ENCODE measurements around the gene S100A14. TPM values are rescaled to one million over a fixed set of nuclear protein-coding genes. Genes with fewer than 3 reads are reported as not detected.

Gene S100A14
- total RNA-seq, 6 experiments from 2014 or later: 0.54 TPM; not detected in 5

DNA sequence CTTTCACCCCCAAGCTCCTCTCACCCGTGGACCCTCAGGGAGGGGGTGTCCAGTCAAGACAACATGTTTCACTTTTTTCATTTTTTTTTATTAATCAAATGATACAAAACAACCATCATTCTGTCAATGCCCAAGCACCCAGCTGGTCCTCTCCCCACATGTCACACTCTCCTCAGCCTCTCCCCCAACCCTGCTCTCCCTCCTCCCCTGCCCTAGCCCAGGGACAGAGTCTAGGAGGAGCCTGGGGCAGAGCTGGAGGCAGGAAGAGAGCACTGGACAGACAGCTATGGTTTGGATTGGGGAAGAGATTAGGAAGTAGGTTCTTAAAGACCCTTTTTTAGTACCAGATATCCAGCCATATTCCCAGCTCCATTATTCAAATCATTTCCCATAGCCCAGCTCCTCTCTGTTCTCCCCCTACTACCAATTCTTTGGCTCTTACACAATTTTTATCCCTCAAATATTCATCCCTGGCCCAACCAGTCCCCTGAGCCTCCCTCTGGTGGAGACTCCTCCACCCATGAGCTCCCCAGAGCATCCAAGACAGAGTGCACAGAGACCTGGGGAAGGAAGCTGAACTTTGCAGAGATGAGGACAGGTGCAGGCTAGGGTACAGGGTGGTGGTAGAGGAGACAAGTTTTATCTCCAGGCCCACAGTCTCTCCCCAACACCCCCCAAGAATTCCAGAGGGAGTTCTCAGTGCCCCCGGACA, 1.8 kb downstream of the S100A14 start:
- Mint-ChIP-seq H3K4me3 (no peak overlapping the region), H3K36me3 (ENCODE audit: low read depth) (peaks cover 23% of the 10 kb centered on the region), H3K27ac (peak overlapping the region; percentile 42), H3K9me3 (no peaks in the 10 kb centered on the region), H3K4me1 (ENCODE audit: low read depth) (peaks cover 69% of the 10 kb centered on the region), H3K27me3 (ENCODE audit: insufficient read depth) (peaks cover 2% of the 10 kb centered on the region)
- TF ChIP-seq, protein P1, sequence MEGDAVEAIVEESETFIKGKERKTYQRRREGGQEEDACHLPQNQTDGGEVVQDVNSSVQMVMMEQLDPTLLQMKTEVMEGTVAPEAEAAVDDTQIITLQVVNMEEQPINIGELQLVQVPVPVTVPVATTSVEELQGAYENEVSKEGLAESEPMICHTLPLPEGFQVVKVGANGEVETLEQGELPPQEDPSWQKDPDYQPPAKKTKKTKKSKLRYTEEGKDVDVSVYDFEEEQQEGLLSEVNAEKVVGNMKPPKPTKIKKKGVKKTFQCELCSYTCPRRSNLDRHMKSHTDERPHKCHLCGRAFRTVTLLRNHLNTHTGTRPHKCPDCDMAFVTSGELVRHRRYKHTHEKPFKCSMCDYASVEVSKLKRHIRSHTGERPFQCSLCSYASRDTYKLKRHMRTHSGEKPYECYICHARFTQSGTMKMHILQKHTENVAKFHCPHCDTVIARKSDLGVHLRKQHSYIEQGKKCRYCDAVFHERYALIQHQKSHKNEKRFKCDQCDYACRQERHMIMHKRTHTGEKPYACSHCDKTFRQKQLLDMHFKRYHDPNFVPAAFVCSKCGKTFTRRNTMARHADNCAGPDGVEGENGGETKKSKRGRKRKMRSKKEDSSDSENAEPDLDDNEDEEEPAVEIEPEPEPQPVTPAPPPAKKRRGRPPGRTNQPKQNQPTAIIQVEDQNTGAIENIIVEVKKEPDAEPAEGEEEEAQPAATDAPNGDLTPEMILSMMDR (IDR thresholded peaks at IDR 0.05): peak; percentile 41; the same call in 1 of the 2 replicates
- no peak for DNase-seq

DNA sequence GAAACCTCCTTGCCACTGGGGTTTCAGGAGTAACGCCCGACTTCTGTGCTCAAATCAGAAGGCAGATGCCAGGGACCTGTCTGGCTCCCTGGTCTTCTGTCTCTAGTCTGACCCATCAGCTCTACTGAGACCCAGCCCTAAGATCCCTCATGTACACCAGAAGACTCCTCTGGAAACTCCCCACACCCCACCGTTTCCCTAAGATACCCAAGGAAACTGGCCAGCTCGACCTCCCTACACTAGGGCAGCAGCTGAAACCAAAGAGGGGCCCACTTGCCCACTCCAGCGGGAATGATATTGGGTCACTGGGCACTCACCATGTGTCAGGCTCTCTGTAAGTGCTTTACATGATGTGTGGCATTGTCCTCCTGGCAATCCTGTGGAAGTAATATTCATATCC, 2.7 kb downstream of the S100A14 start:
- Mint-ChIP-seq H3K9me3 (no peaks in the 10 kb centered on the region), H3K36me3 (ENCODE audit: low read depth) (peaks cover 23% of the 10 kb centered on the region), H3K27me3 (ENCODE audit: insufficient read depth) (peaks cover 4% of the 10 kb centered on the region), H3K4me1 (ENCODE audit: low read depth) (peaks cover 75% of the 10 kb centered on the region), H3K27ac (peak overlapping the region; percentile 96), H3K4me3 (peak overlapping the region; percentile 96)
- no peak for DNase-seq
- TF ChIP-seq, protein P1 (IDR thresholded peaks at IDR 0.05): no peak

DNA sequence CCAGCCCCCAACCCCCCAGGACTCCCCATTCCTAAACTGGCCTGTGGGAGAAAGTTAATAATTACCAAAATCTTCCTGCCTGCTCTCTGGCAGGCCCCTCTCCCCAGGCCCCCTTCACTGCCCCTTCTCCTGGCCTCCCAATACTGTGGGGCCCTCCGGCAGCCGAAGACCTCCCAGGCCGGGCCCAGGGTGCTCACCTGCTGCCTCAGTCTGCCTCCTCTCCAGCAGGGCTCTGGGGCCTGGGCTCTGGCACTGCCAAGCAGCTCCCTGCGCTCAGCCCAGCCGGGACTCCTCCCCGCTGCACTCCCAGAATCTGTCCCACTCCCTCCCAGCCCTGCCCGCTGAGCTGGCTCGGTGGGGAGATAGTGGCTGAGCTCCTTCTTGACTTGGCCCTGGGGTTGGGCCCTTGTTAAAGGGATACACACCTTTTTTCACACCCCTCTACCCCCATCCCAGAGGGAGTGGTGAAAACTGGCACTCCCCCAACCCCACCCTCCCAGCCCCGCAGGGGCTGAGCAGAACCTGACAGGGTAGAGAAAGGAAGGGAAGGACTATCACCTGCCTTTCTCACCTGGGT, 3.3 kb downstream of the S100A14 start, which contains the start of gene S100A16:
TSS of gene S100A16 (minus strand) at position 383 of the 577 bp plus-strand sequence. CDS start 4,986 bp downstream, outside the sequence.
- Mint-ChIP-seq H3K4me3 (peak within 1 kb of the TSS; percentile 96), H3K36me3 (ENCODE audit: low read depth) (peaks cover 23% of the 10 kb centered on the region), H3K27me3 (ENCODE audit: insufficient read depth) (peaks cover 4% of the 10 kb centered on the region), H3K27ac (peak within 1 kb of the TSS; percentile 96), H3K9me3 (no peaks in the 10 kb centered on the region), H3K4me1 (ENCODE audit: low read depth) (peaks cover 75% of the 10 kb centered on the region)
- peak; percentile 62 for DNase-seq
- TF ChIP-seq, protein P1 (IDR thresholded peaks at IDR 0.05): no peak

DNA sequence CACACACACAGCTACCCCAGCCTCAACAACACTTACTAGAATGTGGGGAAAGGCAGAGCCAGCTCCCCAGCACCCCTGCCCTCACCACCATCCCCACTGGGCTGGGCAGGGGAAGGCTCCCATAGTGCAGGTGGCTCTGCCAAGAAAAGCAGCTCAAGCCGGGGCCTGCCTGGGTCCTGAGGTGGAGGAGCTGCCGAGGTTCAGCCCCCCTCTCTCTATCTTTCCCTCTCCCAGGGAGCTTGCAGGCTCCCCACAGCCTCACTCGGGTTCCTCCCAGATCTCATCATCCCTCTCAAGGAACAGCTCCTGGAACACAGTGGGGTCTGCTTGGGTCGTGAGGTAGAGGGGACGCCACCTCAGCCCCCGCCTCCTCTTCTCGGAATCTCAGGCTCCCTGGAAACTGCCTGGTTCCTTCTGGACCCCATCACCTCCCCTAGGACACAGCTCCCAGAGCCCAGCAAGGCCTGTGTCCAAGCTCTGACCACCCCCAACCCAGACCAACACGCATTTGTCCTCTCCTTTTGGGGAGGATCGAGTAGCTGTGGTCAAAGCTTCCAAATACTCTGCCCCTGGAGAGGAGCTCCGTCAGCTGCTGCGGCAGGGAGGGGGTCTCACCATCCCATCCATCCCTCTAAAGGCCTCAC, 3.9 kb downstream of the S100A14 start:
- H3K4me3 Mint-ChIP-seq: peak overlapping the region; percentile 96
- H3K27me3 Mint-ChIP-seq (ENCODE audit: insufficient read depth): peaks cover 4% of the 10 kb centered on the region
- H3K4me1 Mint-ChIP-seq (ENCODE audit: low read depth): peaks cover 71% of the 10 kb centered on the region
- DNase-seq: no peak
- no peaks in the 10 kb centered on the region for H3K9me3 Mint-ChIP-seq
- TF ChIP-seq, protein P1 (IDR thresholded peaks at IDR 0.05): no peak
- H3K27ac Mint-ChIP-seq: peak overlapping the region; percentile 96
- H3K36me3 Mint-ChIP-seq (ENCODE audit: low read depth): peaks cover 23% of the 10 kb centered on the region

DNA sequence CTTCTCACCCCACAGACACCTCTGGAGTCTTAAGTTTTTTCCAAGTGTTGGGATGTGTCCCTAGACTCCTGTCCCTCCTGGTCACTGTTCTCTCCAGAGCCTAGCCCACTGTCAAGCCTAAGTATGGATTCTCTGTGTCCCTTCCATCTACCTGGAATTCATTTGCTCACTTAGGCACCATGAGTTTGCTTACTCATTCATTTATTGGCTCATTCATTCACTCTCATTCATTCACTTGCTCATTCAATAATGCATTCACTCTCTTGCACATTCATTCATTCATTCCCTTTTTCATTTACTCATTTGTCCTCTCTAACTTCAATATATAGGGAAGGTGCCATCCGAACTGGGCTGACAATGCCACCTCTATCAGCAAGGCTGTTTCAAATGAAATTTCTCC, 4.8 kb downstream of the S100A14 start:
- H3K27me3 Mint-ChIP-seq (ENCODE audit: insufficient read depth): peaks cover 3% of the 10 kb centered on the region
- peak overlapping the region; percentile 96 for H3K4me3 Mint-ChIP-seq
- TF ChIP-seq, protein P1 (IDR thresholded peaks at IDR 0.05): no peak
- H3K9me3 Mint-ChIP-seq: no peaks in the 10 kb centered on the region
- H3K36me3 Mint-ChIP-seq (ENCODE audit: low read depth): peaks cover 23% of the 10 kb centered on the region
- peak overlapping the region; percentile 96 for H3K27ac Mint-ChIP-seq
- H3K4me1 Mint-ChIP-seq (ENCODE audit: low read depth): peaks cover 63% of the 10 kb centered on the region
- DNase-seq: no peak

All from HFFc6 (cell line).